ENCODE measurements around the gene OGA.
"Not testable (repeated sequence)": the region's sequence is repeated elsewhere in the genome, so short reads cannot be mapped to it uniquely, and the experiment has no call there.

Gene OGA

GRCh38 chr10:101807158-101807557, 11.1 kb downstream of the OGA start:
- Histone ChIP-seq H3K27ac (ENCODE audit: insufficient read depth, low read depth, low read length, poor library complexity, severe bottlenecking) (no peak overlapping the region), H3K4me1 (ENCODE audit: control insufficient read depth, insufficient read depth, low read length) (no peaks in the 10 kb centered on the region), H3K9me3 (ENCODE audit: control insufficient read depth, low read length) (no peaks in the 10 kb centered on the region), H3K27me3 (ENCODE audit: control insufficient read depth, insufficient read depth, low read length, poor library complexity, severe bottlenecking) (no peaks in the 10 kb centered on the region), H3K36me3 (ENCODE audit: control insufficient read depth, insufficient read depth, low read length) (peaks cover 57% of the 10 kb centered on the region), H3K4me3 (ENCODE audit: insufficient read depth, low read depth, low read length) (no peak overlapping the region)
- 93 to 96% methylated on average over 1 of the region's 1 CpG for WGBS, 2 experiments

- Histone ChIP-seq H3K4me1 (ENCODE audit: control insufficient read depth, insufficient read depth, low read length) (no peaks in the 10 kb centered on the region), H3K27me3 (ENCODE audit: control insufficient read depth, insufficient read depth, low read length, poor library complexity, severe bottlenecking) (no peaks in the 10 kb centered on the region), H3K4me3 (ENCODE audit: insufficient read depth, low read depth, low read length) (no peak overlapping the region), H3K9me3 (ENCODE audit: control insufficient read depth, low read length) (no peaks in the 10 kb centered on the region), H3K27ac (ENCODE audit: insufficient read depth, low read depth, low read length, poor library complexity, severe bottlenecking) (no peak overlapping the region), H3K36me3 (ENCODE audit: control insufficient read depth, insufficient read depth, low read length) (peaks cover 64% of the 10 kb centered on the region)
- 93 to 97% methylated on average over 3 of the region's 4 CpGs for WGBS, 2 experiments
These were observed 14.7 kb downstream of the OGA start for GRCh38 chr10:101803511-101803910.

GRCh38 chr10:101797403-101798059, 20.7 kb downstream of the OGA start:
- WGBS, 2 experiments: 97 to 98% methylated on average over 4 of the region's 4 CpGs
- H3K36me3 ChIP-seq (ENCODE audit: control insufficient read depth, insufficient read depth, low read length): peaks cover 68% of the 10 kb centered on the region
- no peak overlapping the region for H3K4me3 ChIP-seq (ENCODE audit: insufficient read depth, low read depth, low read length)
- no peaks in the 10 kb centered on the region for H3K27me3 ChIP-seq (ENCODE audit: control insufficient read depth, insufficient read depth, low read length, poor library complexity, severe bottlenecking)
- H3K9me3 ChIP-seq (ENCODE audit: control insufficient read depth, low read length): no peaks in the 10 kb centered on the region
- H3K4me1 ChIP-seq (ENCODE audit: control insufficient read depth, insufficient read depth, low read length): no peaks in the 10 kb centered on the region
- H3K27ac ChIP-seq (ENCODE audit: insufficient read depth, low read depth, low read length, poor library complexity, severe bottlenecking): no peak overlapping the region

GRCh38 chr10:101793526-101793925, 24.7 kb downstream of the OGA start:
- Histone ChIP-seq H3K9me3 (ENCODE audit: control insufficient read depth, low read length) (no peaks in the 10 kb centered on the region), H3K4me1 (ENCODE audit: control insufficient read depth, insufficient read depth, low read length) (no peaks in the 10 kb centered on the region), H3K36me3 (ENCODE audit: control insufficient read depth, insufficient read depth, low read length) (peaks cover 62% of the 10 kb centered on the region), H3K27me3 (ENCODE audit: control insufficient read depth, insufficient read depth, low read length, poor library complexity, severe bottlenecking) (no peaks in the 10 kb centered on the region), H3K27ac (ENCODE audit: insufficient read depth, low read depth, low read length, poor library complexity, severe bottlenecking) (no peak overlapping the region), H3K4me3 (ENCODE audit: insufficient read depth, low read depth, low read length) (no peak overlapping the region)
- 97 to 98% methylated on average over 12 of the region's 12 CpGs for WGBS, 2 experiments

- WGBS, 2 experiments: 93 to 96% methylated on average over 6 to 7 of the region's 7 CpGs
- Histone ChIP-seq H3K9me3 (ENCODE audit: control insufficient read depth, low read length) (no peaks in the 10 kb centered on the region), H3K4me1 (ENCODE audit: control insufficient read depth, insufficient read depth, low read length) (no peaks in the 10 kb centered on the region), H3K27me3 (ENCODE audit: control insufficient read depth, insufficient read depth, low read length, poor library complexity, severe bottlenecking) (no peaks in the 10 kb centered on the region), H3K27ac (ENCODE audit: insufficient read depth, low read depth, low read length, poor library complexity, severe bottlenecking) (no peak overlapping the region), H3K4me3 (ENCODE audit: insufficient read depth, low read depth, low read length) (no peak overlapping the region), H3K36me3 (ENCODE audit: control insufficient read depth, insufficient read depth, low read length) (peaks cover 58% of the 10 kb centered on the region)
These were observed 28.6 kb downstream of the OGA start for GRCh38 chr10:101789686-101790085.

GRCh38 chr10:101789231-101789630, 29.0 kb downstream of the OGA start:
- not testable (repeated sequence) for H3K27me3 ChIP-seq (ENCODE audit: control insufficient read depth, insufficient read depth, low read length, poor library complexity, severe bottlenecking); H3K4me3 ChIP-seq (ENCODE audit: insufficient read depth, low read depth, low read length); H3K9me3 ChIP-seq (ENCODE audit: control insufficient read depth, low read length); H3K4me1 ChIP-seq (ENCODE audit: control insufficient read depth, insufficient read depth, low read length); H3K27ac ChIP-seq (ENCODE audit: insufficient read depth, low read depth, low read length, poor library complexity, severe bottlenecking)
- peaks cover 54% of the 10 kb centered on the region for H3K36me3 ChIP-seq (ENCODE audit: control insufficient read depth, insufficient read depth, low read length)
- 96 to 97% methylated on average over 9 of the region's 9 CpGs for WGBS, 2 experiments

- H3K27me3 ChIP-seq (ENCODE audit: control insufficient read depth, insufficient read depth, low read length, poor library complexity, severe bottlenecking): no peaks in the 10 kb centered on the region
- H3K4me1 ChIP-seq (ENCODE audit: control insufficient read depth, insufficient read depth, low read length): peaks cover 12% of the 10 kb centered on the region
- WGBS, 2 experiments: 97% methylated on average over 2 of the region's 2 CpGs
- H3K4me3 ChIP-seq (ENCODE audit: insufficient read depth, low read depth, low read length): no peak overlapping the region
- H3K27ac ChIP-seq (ENCODE audit: insufficient read depth, low read depth, low read length, poor library complexity, severe bottlenecking): no peak overlapping the region
- H3K36me3 ChIP-seq (ENCODE audit: control insufficient read depth, insufficient read depth, low read length): peaks cover 31% of the 10 kb centered on the region
- no peaks in the 10 kb centered on the region for H3K9me3 ChIP-seq (ENCODE audit: control insufficient read depth, low read length)
These were observed 32.4 kb downstream of the OGA start for GRCh38 chr10:101785801-101786200.

- WGBS, 2 experiments: 92 to 97% methylated on average over 2 of the region's 2 CpGs
- H3K27ac ChIP-seq (ENCODE audit: insufficient read depth, low read depth, low read length, poor library complexity, severe bottlenecking): no peak overlapping the region
- peaks cover 21% of the 10 kb centered on the region for H3K4me1 ChIP-seq (ENCODE audit: control insufficient read depth, insufficient read depth, low read length)
- H3K27me3 ChIP-seq (ENCODE audit: control insufficient read depth, insufficient read depth, low read length, poor library complexity, severe bottlenecking): peaks cover 9% of the 10 kb centered on the region
- no peaks in the 10 kb centered on the region for H3K9me3 ChIP-seq (ENCODE audit: control insufficient read depth, low read length)
- H3K4me3 ChIP-seq (ENCODE audit: insufficient read depth, low read depth, low read length): no peak overlapping the region
- peaks cover 22% of the 10 kb centered on the region for H3K36me3 ChIP-seq (ENCODE audit: control insufficient read depth, insufficient read depth, low read length)
These were observed 33.7 kb downstream of the OGA start for GRCh38 chr10:101784558-101784957.

GRCh38 chr10:101783736-101784118, 34.5 kb downstream of the OGA start:
- Histone ChIP-seq H3K4me3 (ENCODE audit: insufficient read depth, low read depth, low read length) (peak overlapping the region; percentile 89), H3K27ac (ENCODE audit: insufficient read depth, low read depth, low read length, poor library complexity, severe bottlenecking) (peak overlapping the region; percentile 52), H3K36me3 (ENCODE audit: control insufficient read depth, insufficient read depth, low read length) (peaks cover 21% of the 10 kb centered on the region), H3K4me1 (ENCODE audit: control insufficient read depth, insufficient read depth, low read length) (peaks cover 27% of the 10 kb centered on the region), H3K27me3 (ENCODE audit: control insufficient read depth, insufficient read depth, low read length, poor library complexity, severe bottlenecking) (peaks cover 18% of the 10 kb centered on the region), H3K9me3 (ENCODE audit: control insufficient read depth, low read length) (no peaks in the 10 kb centered on the region)
- 66 to 67% methylated on average over 10 of the region's 10 CpGs for WGBS, 2 experiments

GRCh38 chr10:101782811-101783735, 35.2 kb downstream of the OGA start, which contains the start of gene NPM3:
Gene NPM3 (minus strand): TSS chr10:101783446. CDS start chr10:101783390, 56 bp downstream.
- Histone ChIP-seq H3K4me3 (ENCODE audit: insufficient read depth, low read depth, low read length) (peak within 1 kb of the TSS; percentile 89), H3K4me1 (ENCODE audit: control insufficient read depth, insufficient read depth, low read length) (peaks cover 34% of the 10 kb centered on the region), H3K27me3 (ENCODE audit: control insufficient read depth, insufficient read depth, low read length, poor library complexity, severe bottlenecking) (peaks cover 24% of the 10 kb centered on the region), H3K27ac (ENCODE audit: insufficient read depth, low read depth, low read length, poor library complexity, severe bottlenecking) (peak within 1 kb of the TSS; percentile 52), H3K36me3 (ENCODE audit: control insufficient read depth, insufficient read depth, low read length) (peaks cover 21% of the 10 kb centered on the region), H3K9me3 (ENCODE audit: control insufficient read depth, low read length) (no peaks in the 10 kb centered on the region)
- 1 to 2% methylated on average over 54 to 56 of the region's 57 CpGs for WGBS, 2 experiments
